Smooth muscle cell (in vitro differentiated cells): ENCODE results near the gene AQP1. TPM values are rescaled to one million over a fixed set of nuclear protein-coding genes. Genes with fewer than 3 reads are reported as not detected.

Source experiments
- DNase-seq: peaks from one replicate; lab custom pipeline; 2025; ENCODE audit not compliant: unreplicated experiment; lab: John Stamatoyannopoulos, UW
- H2AFZ ChIP-seq: fragments of 200-600 bp; sonication (generic); 2 replicates; pipeline ENCODE4 v1.6.0; 2016; ENCODE audit warnings: antibody characterized with exemption, low read depth, mild to moderate bottlenecking
- H3F3A ChIP-seq: fragments of 200-600 bp; sonication (generic); 2 replicates; pipeline ENCODE4 v1.6.0; 2017; ENCODE audit warnings: antibody characterized with exemption, low read depth
- H3K27ac ChIP-seq: fragments of 200-600 bp; sonication (generic); 2 replicates; pipeline ENCODE4 v1.5.1; 2016; ENCODE audit warnings: low read depth, mild to moderate bottlenecking
- H3K27me3 ChIP-seq: fragments of 200-600 bp; sonication (generic); 2 replicates; pipeline ENCODE4 v1.6.1; 2016; ENCODE audit warnings: low read depth, mild to moderate bottlenecking
- H3K36me3 ChIP-seq: fragments of 200-600 bp; sonication (generic); 2 replicates; pipeline ENCODE4 v1.5.1; 2016; ENCODE audit warnings: low read depth
- H3K4me1 ChIP-seq: fragments of 200-600 bp; sonication (generic); 2 replicates; pipeline ENCODE4 v1.5.1; 2016; ENCODE audit warnings: low read depth
- H3K4me2 ChIP-seq: fragments of 200-600 bp; sonication (generic); 2 replicates; pipeline ENCODE4 v1.6.0; 2016; ENCODE audit warnings: mild to moderate bottlenecking
- H3K4me3 ChIP-seq: fragments of 200-600 bp; sonication (generic); 2 replicates; pipeline ENCODE4 v1.5.1; 2016; ENCODE audit warnings: mild to moderate bottlenecking
- H3K79me2 ChIP-seq: fragments of 200-600 bp; sonication (generic); 2 replicates; pipeline ENCODE4 v1.6.0; 2016; ENCODE audit warnings: low read depth, mild to moderate bottlenecking
- H3K9ac ChIP-seq: fragments of 200-600 bp; sonication (generic); 2 replicates; pipeline ENCODE4 v1.6.0; 2016; ENCODE audit warnings: low read depth
- H3K9me3 ChIP-seq: fragments of 200-600 bp; sonication (generic); replicated peaks from 2 replicates; pipeline ENCODE4 v1.5.1; 2016; ENCODE audit warnings: low read depth
- H4K20me1 ChIP-seq: fragments of 200-600 bp; sonication (generic); 2 replicates; pipeline ENCODE4 v1.6.0; 2016; ENCODE audit warnings: low read depth
- CTCF ChIP-seq: fragments of 200-600 bp; sonication (generic); IDR thresholded peaks from 2 replicates; pipeline ENCODE4 v1.5.1; 2017; ENCODE audit warnings: borderline replicate concordance, mild to moderate bottlenecking, antibody characterized with exemption; ENCODE audit not compliant: insufficient read depth, poor library complexity, severe bottlenecking
- WGBS: methylation state at CpG from one replicate; pipeline ENCODE4 v1.1.7; 2016; ENCODE audit warnings: low lambda C conversion rate; 5-methylcytosine and 5-hydroxymethylcytosine counted together
- polyA plus RNA-seq: library from polyadenylated mRNA; unstranded; fragments of >200 nt; fragmentation: Nextera tagmentation; extraction: Ambion mirVana; gene quantifications from 2 replicates; pipeline ENCODE4 v1.2.1, GENCODE V29; 2016
- total RNA-seq: library from RNA; depleted of rRNA; stranded (reverse); fragments of >200 nt; gene quantifications from 2 replicates; pipeline ENCODE4 v1.2.3, GENCODE V29; 2014

Gene AQP1
- total and polyA plus RNA-seq, 2 experiments from 2014 or later, result 2,330 to 2,747 TPM

- no peaks in the 10 kb centered on the region for H3K4me1 ChIP-seq
- peaks cover 34% of the 10 kb centered on the region for H3K27me3 ChIP-seq
- TF ChIP-seq CTCF, result peak; percentile 99
- H4K20me1 ChIP-seq, result no peaks in the 10 kb centered on the region
- H3K9me3 ChIP-seq, result no peaks in the 10 kb centered on the region
- peak overlapping the region; percentile 29 for H3K4me3 ChIP-seq
- H3K36me3 ChIP-seq, result no peaks in the 10 kb centered on the region
- H3K27ac ChIP-seq, result no peak overlapping the region
- peak overlapping the region; percentile 79 for H2AFZ ChIP-seq
- H3K79me2 ChIP-seq, result no peaks in the 10 kb centered on the region
- WGBS, result 7% methylated on average over 25 of the region's 25 CpGs
- H3K9ac ChIP-seq, result no peak overlapping the region
- peak overlapping the region; percentile 78 for H3K4me2 ChIP-seq
- H3F3A ChIP-seq, result no peaks in the 10 kb centered on the region
- peak; percentile 47 for DNase-seq
These were observed 27.0 kb downstream of the AQP1 start for GRCh38 chr7:30938435-30939316.

GRCh38 chr7:30941582-30942323, 30.1 kb downstream of the AQP1 start:
- WGBS, result 65% methylated on average over 8 of the region's 8 CpGs
- Histone ChIP-seq H3K9ac (no peak overlapping the region), H3K27ac (no peak overlapping the region), H4K20me1 (no peaks in the 10 kb centered on the region), H3K4me3 (no peak overlapping the region), H2AFZ (no peak overlapping the region), H3K4me1 (no peaks in the 10 kb centered on the region), H3K4me2 (no peak overlapping the region), H3F3A (no peaks in the 10 kb centered on the region), H3K9me3 (peaks cover 5% of the 10 kb centered on the region), H3K27me3 (peaks cover 38% of the 10 kb centered on the region), H3K36me3 (no peaks in the 10 kb centered on the region), H3K79me2 (no peaks in the 10 kb centered on the region)
- TF ChIP-seq CTCF, result no peak
- DNase-seq, result no peak

- DNase-seq, result no peak
- Histone ChIP-seq H3K9ac (no peak overlapping the region), H3K36me3 (no peaks in the 10 kb centered on the region), H3K27ac (no peak overlapping the region), H3K4me3 (no peak overlapping the region), H3K79me2 (no peaks in the 10 kb centered on the region), H2AFZ (no peak overlapping the region), H4K20me1 (no peaks in the 10 kb centered on the region), H3K4me2 (no peak overlapping the region), H3F3A (no peaks in the 10 kb centered on the region), H3K27me3 (peaks cover 3% of the 10 kb centered on the region), H3K4me1 (no peaks in the 10 kb centered on the region), H3K9me3 (no peaks in the 10 kb centered on the region)
- TF ChIP-seq CTCF, result no peak
These were observed 38.5 kb downstream of the AQP1 start for GRCh38 chr7:30950197-30950596.
